GM12875 (cell line): ENCODE measurements around the gene RIMKLB.
A peak's percentile ranks its signal among the peaks of the same experiment; 100 is the strongest.
"Not testable (repeated sequence)": the region's sequence is repeated elsewhere in the genome, so short reads cannot be mapped to it uniquely, and the experiment has no call there.

Source experiments
- H3K4me3 ChIP-seq: one replicate; pipeline ENCODE4 v1.5.1; 2011; ENCODE audit warnings: low read depth, low read length, control low read depth
- TF ChIP-seq, protein P1 (sequence below): IDR thresholded peaks from 2 replicates; pipeline ENCODE4 v1.5.1; 2011; ENCODE audit warnings: low read depth, mild to moderate bottlenecking, control low read depth, inconsistent platforms, low read length, moderate library complexity, borderline replicate concordance; ENCODE audit not compliant: insufficient read depth

RIMKLB gene

DNA sequence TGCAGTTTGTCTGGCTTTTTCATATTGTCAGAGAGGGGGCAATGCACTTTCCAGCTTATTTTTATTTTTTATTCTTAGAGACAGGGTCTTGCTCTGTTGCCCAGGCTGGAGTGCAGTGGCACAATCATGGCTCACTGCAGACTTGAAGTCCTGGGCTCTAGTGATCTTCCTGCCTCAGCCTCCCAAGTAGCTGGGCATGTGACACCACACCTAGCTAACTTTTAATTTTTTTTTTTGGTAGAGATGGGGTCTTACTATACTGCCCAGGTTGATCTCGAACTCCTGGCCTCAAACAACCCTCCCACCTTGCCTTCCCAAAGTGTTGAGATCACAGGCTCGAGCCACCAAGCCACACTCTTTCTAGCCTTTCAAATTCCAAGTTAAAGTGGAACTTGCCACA lies 120.7 kb downstream of the RIMKLB start:
- TF ChIP-seq, protein P1, sequence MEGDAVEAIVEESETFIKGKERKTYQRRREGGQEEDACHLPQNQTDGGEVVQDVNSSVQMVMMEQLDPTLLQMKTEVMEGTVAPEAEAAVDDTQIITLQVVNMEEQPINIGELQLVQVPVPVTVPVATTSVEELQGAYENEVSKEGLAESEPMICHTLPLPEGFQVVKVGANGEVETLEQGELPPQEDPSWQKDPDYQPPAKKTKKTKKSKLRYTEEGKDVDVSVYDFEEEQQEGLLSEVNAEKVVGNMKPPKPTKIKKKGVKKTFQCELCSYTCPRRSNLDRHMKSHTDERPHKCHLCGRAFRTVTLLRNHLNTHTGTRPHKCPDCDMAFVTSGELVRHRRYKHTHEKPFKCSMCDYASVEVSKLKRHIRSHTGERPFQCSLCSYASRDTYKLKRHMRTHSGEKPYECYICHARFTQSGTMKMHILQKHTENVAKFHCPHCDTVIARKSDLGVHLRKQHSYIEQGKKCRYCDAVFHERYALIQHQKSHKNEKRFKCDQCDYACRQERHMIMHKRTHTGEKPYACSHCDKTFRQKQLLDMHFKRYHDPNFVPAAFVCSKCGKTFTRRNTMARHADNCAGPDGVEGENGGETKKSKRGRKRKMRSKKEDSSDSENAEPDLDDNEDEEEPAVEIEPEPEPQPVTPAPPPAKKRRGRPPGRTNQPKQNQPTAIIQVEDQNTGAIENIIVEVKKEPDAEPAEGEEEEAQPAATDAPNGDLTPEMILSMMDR, result no peak

DNA sequence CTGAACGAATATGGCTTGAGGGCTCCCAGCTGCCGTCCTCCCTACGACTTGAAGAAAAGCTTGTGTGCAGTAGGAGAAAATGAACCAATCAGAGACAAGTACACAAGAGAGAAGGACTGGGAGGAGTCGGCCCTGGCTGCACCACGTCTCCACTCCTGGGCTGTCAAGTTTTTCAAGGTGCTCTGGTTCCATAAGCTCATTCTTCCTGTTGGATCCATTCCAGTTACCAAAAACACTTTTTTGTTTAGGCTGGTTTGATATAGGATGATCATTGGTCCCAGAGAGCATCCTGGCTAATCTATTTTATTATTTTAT lies 121.8 kb downstream of the RIMKLB start:
- TF ChIP-seq, protein P1, result no peak
- no peak overlapping the region for H3K4me3 ChIP-seq

More for the DNA sequence above, 120.7 kb downstream of the RIMKLB start:
- H3K4me3 ChIP-seq, result no peak overlapping the region

DNA sequence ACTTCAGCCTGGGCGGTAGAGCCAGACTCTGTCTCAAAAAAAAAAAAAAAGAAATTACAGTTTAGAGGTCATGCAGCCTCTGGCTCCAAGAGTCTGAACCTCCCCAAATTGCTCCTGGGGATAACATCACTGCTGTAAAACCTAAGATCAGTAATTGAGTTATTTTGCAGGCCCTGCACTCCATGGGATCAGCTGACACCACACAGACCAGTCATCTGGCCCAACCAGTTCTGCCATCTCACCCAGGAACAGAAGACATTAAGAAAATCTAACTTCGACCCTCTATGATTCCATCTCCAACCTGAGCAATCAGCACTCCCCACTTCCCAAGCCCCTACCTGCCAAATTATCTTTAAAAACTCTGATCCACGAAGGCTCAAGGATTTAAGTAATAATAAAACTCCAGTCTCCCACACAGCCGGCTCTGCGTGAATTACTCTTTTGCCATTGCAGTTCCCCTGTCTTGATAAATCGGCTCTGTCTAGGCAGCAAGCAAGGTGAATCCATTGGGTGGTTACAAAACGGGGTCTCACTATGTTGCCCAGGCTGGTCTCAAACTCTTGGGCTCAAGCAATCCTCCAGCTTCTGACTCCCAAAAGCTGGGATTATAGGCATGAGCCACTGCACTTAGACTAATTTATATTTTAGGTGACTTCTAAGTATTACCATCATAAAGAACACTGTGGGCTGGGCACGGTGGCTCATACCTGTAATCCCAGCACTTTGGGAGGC lies 123.1 kb downstream of the RIMKLB start:
- H3K4me3 ChIP-seq, result not testable (repeated sequence)

DNA sequence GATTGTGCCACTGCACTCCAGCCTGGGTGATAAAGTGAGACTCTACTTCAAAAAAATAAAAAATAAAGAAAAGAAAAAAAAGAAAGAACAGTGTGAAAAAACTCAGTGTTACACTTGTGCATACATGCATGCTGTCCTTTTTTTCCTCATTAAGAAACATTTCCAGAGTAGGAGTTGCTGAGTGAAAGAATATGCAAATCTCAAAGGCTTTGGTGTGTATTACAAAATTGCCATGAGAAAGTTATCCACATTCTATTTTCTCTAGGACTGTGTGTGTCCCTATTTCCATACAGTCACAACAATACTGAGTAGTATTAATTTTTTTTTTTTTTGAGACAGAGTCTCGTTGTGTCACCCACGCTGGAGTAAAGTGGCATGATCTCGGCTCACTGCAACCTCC lies 123.8 kb downstream of the RIMKLB start:
- TF ChIP-seq, protein P1, result no peak
- no peak overlapping the region for H3K4me3 ChIP-seq

DNA sequence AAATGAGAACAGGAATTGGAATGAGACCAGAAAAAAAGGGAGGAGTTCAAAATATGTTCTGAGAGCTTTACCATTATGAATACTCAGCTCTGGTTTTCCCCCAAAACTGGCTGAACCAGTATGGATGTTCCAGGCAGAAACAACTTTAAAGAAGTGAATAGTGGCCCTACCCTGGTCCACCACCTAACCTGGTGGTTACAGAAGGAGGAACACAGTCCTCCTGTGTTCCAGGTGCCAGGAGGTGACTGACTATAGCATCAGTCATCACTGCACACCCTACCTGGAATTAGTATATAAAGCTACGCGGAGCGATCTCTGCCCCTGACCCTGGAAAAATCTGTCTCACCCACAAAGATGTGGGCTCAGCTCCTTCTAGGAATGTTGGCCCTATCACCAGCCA lies 124.5 kb downstream of the RIMKLB start, which contains the start of gene A2ML1:
A2ML1 (plus strand) TSS at position 324 of the 400 bp plus-strand sequence; CDS start at position 355, 31 bp downstream.
- H3K4me3 ChIP-seq, result no peak within 1 kb of the TSS
- TF ChIP-seq, protein P1, result no peak

DNA sequence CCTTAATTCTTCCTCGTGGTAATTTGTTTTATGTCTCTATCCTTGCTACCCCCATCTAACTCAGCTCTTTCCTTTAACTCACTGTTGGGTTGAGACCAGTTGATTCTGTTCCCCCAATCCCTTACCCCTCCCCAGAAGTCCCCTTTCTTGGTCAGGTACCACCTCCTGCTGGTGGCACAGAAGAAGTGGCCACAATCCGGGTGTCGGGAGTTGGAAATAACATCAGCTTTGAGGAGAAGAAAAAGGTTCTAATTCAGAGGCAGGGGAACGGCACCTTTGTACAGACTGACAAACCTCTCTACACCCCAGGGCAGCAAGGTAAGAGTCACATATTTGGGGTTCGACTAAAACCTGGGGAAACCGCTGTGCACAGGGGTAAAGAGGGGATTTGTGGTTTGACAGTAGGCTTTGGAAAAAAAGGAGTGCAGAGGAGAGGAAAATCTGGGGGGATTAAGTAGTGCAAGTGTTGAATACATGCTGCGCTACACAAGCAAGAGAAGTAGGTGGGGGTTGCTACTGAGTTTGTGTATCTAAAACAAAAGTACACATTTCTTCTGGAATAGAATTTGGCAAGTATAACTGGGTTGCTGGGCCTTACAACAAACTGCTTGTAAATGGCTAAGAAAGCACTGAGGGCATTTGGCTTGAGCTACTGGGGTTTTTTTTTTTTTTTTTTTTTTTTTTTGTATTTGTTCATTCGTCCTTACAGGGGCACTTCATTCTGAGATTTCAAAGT lies 125.9 kb downstream of the RIMKLB start:
- TF ChIP-seq, protein P1, result peak; percentile 45; the same call in 1 of the 2 replicates
- no peak overlapping the region for H3K4me3 ChIP-seq

DNA sequence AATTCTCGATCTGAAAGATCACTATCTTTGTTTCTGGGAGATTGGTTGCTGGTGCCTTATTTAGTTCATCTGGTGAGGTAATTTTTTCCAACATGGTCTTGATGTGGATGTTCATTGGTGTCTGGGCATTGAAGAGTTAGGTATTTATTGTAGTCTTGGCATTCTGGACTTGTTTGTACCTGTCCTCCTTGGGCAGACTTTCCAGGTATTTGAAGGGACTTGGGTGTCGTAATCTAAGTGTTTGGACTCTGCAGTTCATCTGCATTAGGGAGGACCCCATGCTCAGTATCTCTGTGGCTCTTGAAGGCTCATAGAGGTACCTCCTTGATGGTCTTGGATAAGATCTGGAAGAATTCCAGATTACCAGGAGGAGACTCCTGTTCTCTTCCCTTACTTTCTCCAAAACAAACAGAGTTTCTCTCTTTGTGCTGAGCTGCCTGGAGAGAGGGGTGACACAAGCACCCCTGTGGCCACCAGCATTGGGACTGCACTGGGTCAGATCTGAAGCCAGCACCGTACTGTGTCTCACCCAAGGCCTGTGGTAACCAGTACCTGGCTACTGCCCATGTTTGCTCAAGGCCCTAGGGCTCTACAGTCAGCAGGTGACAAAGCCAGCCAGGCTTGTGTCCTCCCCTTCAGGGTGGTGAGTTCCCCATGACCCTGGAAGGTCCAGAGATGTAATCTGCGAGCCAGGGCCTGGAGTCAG lies 129.9 kb downstream of the RIMKLB start:
- no peak overlapping the region for H3K4me3 ChIP-seq
- TF ChIP-seq, protein P1, result no peak
